KMS-11 (cell line): ENCODE measurements around the gene PPP1R13B.

Experiments used
- H2AFZ ChIP-seq: fragments of 200-600 bp; sonication (generic); 2 replicates; pipeline ENCODE4 v1.6.1; 2016; ENCODE audit warnings: antibody characterized with exemption, mixed run types, low read depth
- H3K27ac ChIP-seq: fragments of 200-600 bp; sonication (generic); 2 replicates; pipeline ENCODE4 v1.6.1; 2016; ENCODE audit warnings: mild to moderate bottlenecking, mixed run types
- H3K27me3 ChIP-seq: fragments of 200-600 bp; sonication (generic); 2 replicates; pipeline ENCODE4 v1.6.1; 2017; ENCODE audit warnings: mild to moderate bottlenecking, low read depth, mixed run types, moderate library complexity; ENCODE audit not compliant: insufficient read depth
- H3K36me3 ChIP-seq: fragments of 200-600 bp; sonication (generic); 2 replicates; pipeline ENCODE4 v1.6.1; 2017; ENCODE audit warnings: mild to moderate bottlenecking, mixed run types; ENCODE audit not compliant: insufficient read depth
- H3K4me1 ChIP-seq: fragments of 200-600 bp; sonication (generic); 2 replicates; pipeline ENCODE4 v1.6.1; 2016; ENCODE audit warnings: mild to moderate bottlenecking, low read depth, mixed run types; ENCODE audit not compliant: poor library complexity, severe bottlenecking
- H3K4me2 ChIP-seq: fragments of 200-600 bp; sonication (generic); 2 replicates; pipeline ENCODE4 v1.7.0; 2016; ENCODE audit warnings: mild to moderate bottlenecking, mixed run types
- H3K4me3 ChIP-seq: fragments of 200-600 bp; sonication (generic); IDR thresholded peaks from 2 replicates; pipeline ENCODE4 v1.6.1; 2017; ENCODE audit warnings: low read depth, low read length, mixed read lengths; ENCODE audit not compliant: insufficient read depth
- H3K79me2 ChIP-seq: fragments of 200-600 bp; sonication (generic); 2 replicates; pipeline ENCODE4 v1.6.1; 2016; ENCODE audit warnings: low read depth, mixed run types; ENCODE audit not compliant: insufficient read depth
- H3K9ac ChIP-seq: fragments of 200-600 bp; sonication (generic); 2 replicates; pipeline ENCODE4 v1.6.1; 2016; ENCODE audit warnings: mild to moderate bottlenecking, mixed run types
- H4K20me1 ChIP-seq: fragments of 200-600 bp; sonication (generic); 2 replicates; pipeline ENCODE4 v1.6.1; 2016; ENCODE audit warnings: mild to moderate bottlenecking, mixed run types; ENCODE audit not compliant: insufficient read depth
- TF ChIP-seq, protein P1 (sequence below): fragments of 200-600 bp; sonication (generic); conservative IDR thresholded peaks from 2 replicates; pipeline ENCODE4 v1.6.1; 2017; ENCODE audit warnings: low read depth, mild to moderate bottlenecking, antibody characterized with exemption, low read length, moderate library complexity, mixed read lengths

The PPP1R13B gene

DNA sequence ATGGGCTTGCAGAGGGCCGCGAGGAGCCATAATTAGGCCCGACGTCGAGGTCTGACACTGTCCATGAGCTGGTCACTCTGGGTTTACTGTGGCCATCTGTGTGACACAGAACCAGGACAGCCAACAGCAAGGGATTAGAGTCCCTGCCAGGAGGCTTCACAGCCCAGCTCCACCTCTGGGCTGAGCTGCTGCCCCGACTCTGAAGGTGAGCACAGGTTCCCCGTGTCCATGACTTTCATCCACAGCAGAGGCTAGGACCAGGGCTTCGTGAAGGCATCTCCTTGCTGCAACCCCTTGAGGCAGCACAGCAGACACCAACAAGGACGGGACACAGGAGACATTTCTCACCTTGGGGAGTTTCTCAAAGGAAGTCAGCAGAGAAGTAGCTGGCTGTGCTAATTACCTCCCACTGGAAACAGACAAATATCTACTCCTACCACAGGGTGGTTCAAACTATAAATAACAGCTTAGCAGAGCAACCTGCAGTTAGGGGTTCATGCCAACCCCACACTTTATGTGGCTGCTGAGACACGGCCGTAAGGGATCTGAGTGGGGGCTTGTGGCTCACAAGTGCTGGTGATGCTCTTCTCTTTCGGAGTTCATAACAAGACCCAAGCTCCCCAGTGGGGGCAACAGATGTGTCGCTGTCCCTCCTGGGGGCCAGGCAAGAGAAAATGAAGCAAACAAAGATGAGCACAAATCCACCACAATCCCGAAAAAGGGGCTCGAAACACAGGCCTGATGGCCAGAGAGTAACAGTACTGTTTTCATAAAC, 102.6 kb downstream of the PPP1R13B start:
- Histone ChIP-seq H3K36me3 (no peaks in the 10 kb centered on the region), H3K9ac (no peak overlapping the region), H3K79me2 (no peaks in the 10 kb centered on the region), H3K4me1 (peaks cover 12% of the 10 kb centered on the region), H3K27ac (no peak overlapping the region), H2AFZ (no peak overlapping the region), H4K20me1 (no peaks in the 10 kb centered on the region), H3K27me3 (no peaks in the 10 kb centered on the region), H3K4me3 (no peak overlapping the region), H3K4me2 (no peak overlapping the region)
- TF ChIP-seq, protein P1, sequence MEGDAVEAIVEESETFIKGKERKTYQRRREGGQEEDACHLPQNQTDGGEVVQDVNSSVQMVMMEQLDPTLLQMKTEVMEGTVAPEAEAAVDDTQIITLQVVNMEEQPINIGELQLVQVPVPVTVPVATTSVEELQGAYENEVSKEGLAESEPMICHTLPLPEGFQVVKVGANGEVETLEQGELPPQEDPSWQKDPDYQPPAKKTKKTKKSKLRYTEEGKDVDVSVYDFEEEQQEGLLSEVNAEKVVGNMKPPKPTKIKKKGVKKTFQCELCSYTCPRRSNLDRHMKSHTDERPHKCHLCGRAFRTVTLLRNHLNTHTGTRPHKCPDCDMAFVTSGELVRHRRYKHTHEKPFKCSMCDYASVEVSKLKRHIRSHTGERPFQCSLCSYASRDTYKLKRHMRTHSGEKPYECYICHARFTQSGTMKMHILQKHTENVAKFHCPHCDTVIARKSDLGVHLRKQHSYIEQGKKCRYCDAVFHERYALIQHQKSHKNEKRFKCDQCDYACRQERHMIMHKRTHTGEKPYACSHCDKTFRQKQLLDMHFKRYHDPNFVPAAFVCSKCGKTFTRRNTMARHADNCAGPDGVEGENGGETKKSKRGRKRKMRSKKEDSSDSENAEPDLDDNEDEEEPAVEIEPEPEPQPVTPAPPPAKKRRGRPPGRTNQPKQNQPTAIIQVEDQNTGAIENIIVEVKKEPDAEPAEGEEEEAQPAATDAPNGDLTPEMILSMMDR, result no peak

DNA sequence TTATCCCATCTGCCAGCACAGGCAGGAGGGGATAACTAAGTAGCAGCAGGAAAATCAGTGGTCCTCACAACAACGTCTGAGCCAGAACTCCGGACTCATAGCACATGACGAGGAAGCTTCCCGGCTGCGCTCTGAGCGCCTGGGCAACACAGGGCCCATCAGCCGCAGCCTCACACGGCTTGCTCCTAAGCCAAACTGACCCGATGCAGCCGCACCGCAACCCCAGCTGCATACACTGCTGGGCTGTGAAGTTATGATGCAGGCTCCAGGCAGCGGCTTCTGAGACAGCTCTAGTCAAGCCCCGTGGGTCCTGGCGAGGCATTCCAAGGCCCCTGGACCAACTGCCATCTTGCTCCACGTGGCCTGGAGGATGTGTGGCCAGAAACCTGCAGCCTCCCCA, 103.7 kb downstream of the PPP1R13B start:
- Histone ChIP-seq H3K9ac (no peak overlapping the region), H2AFZ (no peak overlapping the region), H3K27me3 (no peaks in the 10 kb centered on the region), H3K4me3 (no peak overlapping the region), H3K4me1 (peaks cover 8% of the 10 kb centered on the region), H3K79me2 (no peaks in the 10 kb centered on the region), H3K27ac (no peak overlapping the region), H4K20me1 (no peaks in the 10 kb centered on the region), H3K36me3 (no peaks in the 10 kb centered on the region), H3K4me2 (no peak overlapping the region)
- TF ChIP-seq, protein P1, result no peak

DNA sequence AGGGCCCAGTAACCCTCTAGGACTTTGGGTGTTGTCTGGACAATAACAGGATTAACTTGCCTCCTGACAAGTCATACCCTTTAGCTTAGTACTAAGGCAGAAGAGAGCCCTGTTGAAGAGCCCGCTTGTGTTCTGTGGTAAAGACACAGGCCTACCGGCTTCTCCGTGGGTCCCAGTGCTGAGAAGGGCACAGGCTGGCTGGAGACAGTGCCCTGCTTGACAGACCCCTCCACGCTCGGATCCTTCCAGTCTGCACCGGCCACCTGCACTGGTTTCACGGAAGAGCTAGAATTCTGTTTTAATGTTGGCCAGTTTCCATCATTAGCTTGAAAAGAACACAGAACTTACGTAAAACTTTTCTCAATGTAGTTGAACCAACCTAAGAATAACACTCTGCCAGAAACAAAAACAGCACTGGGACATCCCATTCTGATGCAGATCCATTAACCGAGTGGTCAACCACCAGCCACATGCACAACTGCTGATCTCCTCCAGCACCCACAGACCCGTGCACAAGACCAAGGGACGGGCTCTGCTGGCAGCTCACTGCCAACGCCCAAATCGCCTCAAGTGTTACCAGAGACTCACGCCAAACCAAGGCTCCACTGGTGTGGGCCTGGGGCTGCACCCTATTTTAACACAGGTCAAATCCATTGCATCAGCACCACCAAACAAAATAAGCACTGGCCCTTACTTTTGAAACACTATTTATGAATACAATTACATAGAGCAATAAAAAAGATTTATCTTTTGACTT, 104.7 kb downstream of the PPP1R13B start:
- Histone ChIP-seq H3K79me2 (no peaks in the 10 kb centered on the region), H3K4me3 (no peak overlapping the region), H3K4me1 (no peaks in the 10 kb centered on the region), H4K20me1 (no peaks in the 10 kb centered on the region), H3K36me3 (no peaks in the 10 kb centered on the region), H2AFZ (no peak overlapping the region), H3K27ac (no peak overlapping the region), H3K4me2 (no peak overlapping the region), H3K27me3 (no peaks in the 10 kb centered on the region), H3K9ac (no peak overlapping the region)
- TF ChIP-seq, protein P1, result no peak

DNA sequence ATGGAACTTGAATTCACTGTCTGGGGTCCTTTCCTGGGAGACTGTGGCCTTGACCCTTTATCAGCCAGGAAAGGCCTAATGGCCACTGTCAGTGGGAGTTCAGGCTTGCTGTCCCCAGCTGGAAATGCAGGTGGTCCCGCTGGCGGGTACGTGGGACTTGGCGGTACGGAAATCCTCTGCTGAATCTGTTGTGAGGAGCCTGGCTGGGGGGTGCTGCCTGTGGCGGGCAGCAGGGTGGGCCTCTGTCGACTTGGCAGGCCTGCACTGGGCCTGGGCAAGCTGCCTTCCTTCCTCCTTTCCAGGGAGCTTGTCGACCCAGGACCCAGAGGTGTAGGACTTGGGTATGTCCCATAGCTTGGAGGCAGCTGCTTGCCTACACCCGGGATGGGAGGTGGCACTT, 105.5 kb downstream of the PPP1R13B start:
- H3K79me2 ChIP-seq, result no peaks in the 10 kb centered on the region
- H3K4me2 ChIP-seq, result no peak overlapping the region
- H3K4me1 ChIP-seq, result no peaks in the 10 kb centered on the region
- H3K27me3 ChIP-seq, result no peaks in the 10 kb centered on the region
- H3K36me3 ChIP-seq, result no peaks in the 10 kb centered on the region
- TF ChIP-seq, protein P1, result no peak
- H4K20me1 ChIP-seq, result no peaks in the 10 kb centered on the region
- H3K9ac ChIP-seq, result no peak overlapping the region
- H3K27ac ChIP-seq, result no peak overlapping the region
- H2AFZ ChIP-seq, result no peak overlapping the region
- no peak overlapping the region for H3K4me3 ChIP-seq
